ENCODE data around the gene KCTD10. TPM values are rescaled to one million over a fixed set of nuclear protein-coding genes. Genes with fewer than 3 reads are reported as not detected.

The KCTD10 gene
- polyA plus RNA-seq, 2 of the 4 experiments (the other 2 are of a cell fraction), result 43.5 to 50.4 TPM

DNA sequence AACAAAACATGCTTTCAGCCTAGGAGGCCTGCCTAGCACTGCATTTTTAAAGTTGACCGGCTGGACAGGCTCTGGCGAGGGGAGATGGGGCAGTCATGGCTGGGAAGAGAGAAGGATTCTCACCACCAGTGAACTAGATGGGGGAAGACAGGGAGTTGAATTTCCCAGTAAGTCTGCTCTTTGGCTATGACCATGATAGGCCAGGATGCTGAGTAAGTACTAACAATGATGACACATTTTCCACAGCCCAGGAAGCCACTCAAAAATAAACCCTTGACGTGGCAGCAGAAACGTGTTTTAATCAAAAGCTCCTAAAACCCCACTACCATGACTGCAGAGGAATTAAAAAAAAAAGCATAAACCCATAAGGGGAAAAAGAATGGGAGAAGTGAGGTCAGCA is 19.0 kb downstream of the KCTD10 start:
- ChIA-PET POLR2A (no interaction called here), CTCF (interaction anchor here (0.6 to 1.7 kb wide), 4 partner anchors 19 to 1790 kb away, joined by 3 to 4 read pairs (median 4); partner anchors contain the start of genes KCTD10 and UBE3B)
- Histone ChIP-seq H3K27ac (no peak overlapping the region), H3K4me1 (peaks cover 26% of the 10 kb centered on the region), H3K4me2 (no peak overlapping the region), H3K4me3 (no peak overlapping the region), H3K9me3 (no peaks in the 10 kb centered on the region)
- DNase-seq (ENCODE audit: low read depth in 1 of 2, low spot score in 1 of 2), result no peak
- no peak for FAIRE-seq
- ATAC-seq, result no peak
- TF ChIP-seq ZC3H11A (IDR thresholded peaks at IDR 0.05), result no peak
- TF ChIP-seq FOXS1 (CRISPR knock-in tag; IDR thresholded peaks at IDR 0.05), result no peak
- TF ChIP-seq, protein P1, sequence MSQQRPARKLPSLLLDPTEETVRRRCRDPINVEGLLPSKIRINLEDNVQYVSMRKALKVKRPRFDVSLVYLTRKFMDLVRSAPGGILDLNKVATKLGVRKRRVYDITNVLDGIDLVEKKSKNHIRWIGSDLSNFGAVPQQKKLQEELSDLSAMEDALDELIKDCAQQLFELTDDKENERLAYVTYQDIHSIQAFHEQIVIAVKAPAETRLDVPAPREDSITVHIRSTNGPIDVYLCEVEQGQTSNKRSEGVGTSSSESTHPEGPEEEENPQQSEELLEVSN (IDR thresholded peaks at IDR 0.05; ENCODE audit: borderline replicate concordance, low read depth), result no peak
- TF ChIP-seq BHLHE40 (IDR thresholded peaks at IDR 0.05; ENCODE audit: low read depth, low read length), result no peak
- 69% methylated on average over 4 of the region's 4 CpGs for WGBS (ENCODE audit: missing lambda C conversion rate)

DNA sequence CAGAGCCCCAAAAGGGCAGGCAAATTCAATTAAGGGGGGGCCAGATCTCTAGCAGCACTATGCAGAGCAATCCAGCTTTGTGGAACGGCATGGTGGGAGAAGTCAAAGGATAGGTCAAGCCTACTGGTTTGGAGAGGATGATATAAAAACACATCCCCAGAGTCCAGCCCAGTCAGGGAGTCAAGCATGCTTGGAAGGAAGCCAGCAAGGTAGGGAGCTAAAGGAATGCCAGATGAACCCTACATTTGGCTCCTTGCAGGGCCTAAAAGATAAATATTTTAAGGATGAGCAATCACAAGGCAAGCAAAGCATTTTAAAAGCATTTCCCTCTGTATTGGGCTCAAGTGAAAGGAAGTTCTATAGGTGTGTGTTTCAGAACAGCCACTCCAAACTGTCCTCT is 21.4 kb downstream of the KCTD10 start:
- Histone ChIP-seq H3K27ac (no peak overlapping the region), H3K4me3 (no peak overlapping the region), H3K9me3 (no peaks in the 10 kb centered on the region), H3K4me1 (peaks cover 2% of the 10 kb centered on the region; the same call in 1 of the 3 replicates), H3K4me2 (no peak overlapping the region)
- ATAC-seq, result no peak
- TF ChIP-seq, protein P2, sequence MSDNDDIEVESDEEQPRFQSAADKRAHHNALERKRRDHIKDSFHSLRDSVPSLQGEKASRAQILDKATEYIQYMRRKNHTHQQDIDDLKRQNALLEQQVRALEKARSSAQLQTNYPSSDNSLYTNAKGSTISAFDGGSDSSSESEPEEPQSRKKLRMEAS (IDR thresholded peaks at IDR 0.05), result no peak
- no peak for TF ChIP-seq MYC (IDR thresholded peaks at IDR 0.05; ENCODE audit: borderline replicate concordance, low read length)
- no peak for TF ChIP-seq JUNB (IDR thresholded peaks at IDR 0.05)
- no peak for TF ChIP-seq KDM1A (IDR thresholded peaks at IDR 0.05; ENCODE audit: low read depth)
- TF ChIP-seq MAZ (IDR thresholded peaks at IDR 0.05; ENCODE audit: borderline replicate concordance, low read depth, low read length), result no peak
- TF ChIP-seq, protein P3, sequence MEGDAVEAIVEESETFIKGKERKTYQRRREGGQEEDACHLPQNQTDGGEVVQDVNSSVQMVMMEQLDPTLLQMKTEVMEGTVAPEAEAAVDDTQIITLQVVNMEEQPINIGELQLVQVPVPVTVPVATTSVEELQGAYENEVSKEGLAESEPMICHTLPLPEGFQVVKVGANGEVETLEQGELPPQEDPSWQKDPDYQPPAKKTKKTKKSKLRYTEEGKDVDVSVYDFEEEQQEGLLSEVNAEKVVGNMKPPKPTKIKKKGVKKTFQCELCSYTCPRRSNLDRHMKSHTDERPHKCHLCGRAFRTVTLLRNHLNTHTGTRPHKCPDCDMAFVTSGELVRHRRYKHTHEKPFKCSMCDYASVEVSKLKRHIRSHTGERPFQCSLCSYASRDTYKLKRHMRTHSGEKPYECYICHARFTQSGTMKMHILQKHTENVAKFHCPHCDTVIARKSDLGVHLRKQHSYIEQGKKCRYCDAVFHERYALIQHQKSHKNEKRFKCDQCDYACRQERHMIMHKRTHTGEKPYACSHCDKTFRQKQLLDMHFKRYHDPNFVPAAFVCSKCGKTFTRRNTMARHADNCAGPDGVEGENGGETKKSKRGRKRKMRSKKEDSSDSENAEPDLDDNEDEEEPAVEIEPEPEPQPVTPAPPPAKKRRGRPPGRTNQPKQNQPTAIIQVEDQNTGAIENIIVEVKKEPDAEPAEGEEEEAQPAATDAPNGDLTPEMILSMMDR (IDR thresholded peaks at IDR 0.05), result no peak
- TF ChIP-seq HOXB13 (CRISPR knock-in tag; IDR thresholded peaks at IDR 0.05; ENCODE audit: low read depth), result no peak
- TF ChIP-seq HEYL (CRISPR knock-in tag; IDR thresholded peaks at IDR 0.05), result no peak
- TF ChIP-seq RARB (CRISPR knock-in tag; IDR thresholded peaks at IDR 0.05), result no peak
- no peak for TF ChIP-seq EHMT2 (IDR thresholded peaks at IDR 0.05; ENCODE audit: low read depth)
- TF ChIP-seq, protein P4, sequence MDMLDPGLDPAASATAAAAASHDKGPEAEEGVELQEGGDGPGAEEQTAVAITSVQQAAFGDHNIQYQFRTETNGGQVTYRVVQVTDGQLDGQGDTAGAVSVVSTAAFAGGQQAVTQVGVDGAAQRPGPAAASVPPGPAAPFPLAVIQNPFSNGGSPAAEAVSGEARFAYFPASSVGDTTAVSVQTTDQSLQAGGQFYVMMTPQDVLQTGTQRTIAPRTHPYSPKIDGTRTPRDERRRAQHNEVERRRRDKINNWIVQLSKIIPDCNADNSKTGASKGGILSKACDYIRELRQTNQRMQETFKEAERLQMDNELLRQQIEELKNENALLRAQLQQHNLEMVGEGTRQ (IDR thresholded peaks at IDR 0.05), result no peak
- no peak for TF ChIP-seq CHD4 (IDR thresholded peaks at IDR 0.05; ENCODE audit: borderline replicate concordance)
- TF ChIP-seq, protein P5, sequence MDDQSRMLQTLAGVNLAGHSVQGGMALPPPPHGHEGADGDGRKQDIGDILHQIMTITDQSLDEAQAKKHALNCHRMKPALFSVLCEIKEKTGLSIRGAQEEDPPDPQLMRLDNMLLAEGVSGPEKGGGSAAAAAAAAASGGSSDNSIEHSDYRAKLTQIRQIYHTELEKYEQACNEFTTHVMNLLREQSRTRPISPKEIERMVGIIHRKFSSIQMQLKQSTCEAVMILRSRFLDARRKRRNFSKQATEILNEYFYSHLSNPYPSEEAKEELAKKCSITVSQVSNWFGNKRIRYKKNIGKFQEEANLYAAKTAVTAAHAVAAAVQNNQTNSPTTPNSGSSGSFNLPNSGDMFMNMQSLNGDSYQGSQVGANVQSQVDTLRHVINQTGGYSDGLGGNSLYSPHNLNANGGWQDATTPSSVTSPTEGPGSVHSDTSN (IDR thresholded peaks at IDR 0.05), result no peak
- no peak for TF ChIP-seq CBX2 (IDR thresholded peaks at IDR 0.05; ENCODE audit: borderline replicate concordance, low read depth)
- no peak for TF ChIP-seq ZFP36 (IDR thresholded peaks at IDR 0.05; ENCODE audit: borderline replicate concordance, partially characterized antibody)
- TF ChIP-seq NPAS2 (CRISPR knock-in tag; IDR thresholded peaks at IDR 0.05; ENCODE audit: borderline replicate concordance), result no peak
- TF ChIP-seq, protein P1 (IDR thresholded peaks at IDR 0.05; ENCODE audit: borderline replicate concordance, low read depth), result no peak
- TF ChIP-seq POLR2A (IDR thresholded peaks at IDR 0.05; ENCODE audit: low read length), result no peak
- TF ChIP-seq, protein P6, sequence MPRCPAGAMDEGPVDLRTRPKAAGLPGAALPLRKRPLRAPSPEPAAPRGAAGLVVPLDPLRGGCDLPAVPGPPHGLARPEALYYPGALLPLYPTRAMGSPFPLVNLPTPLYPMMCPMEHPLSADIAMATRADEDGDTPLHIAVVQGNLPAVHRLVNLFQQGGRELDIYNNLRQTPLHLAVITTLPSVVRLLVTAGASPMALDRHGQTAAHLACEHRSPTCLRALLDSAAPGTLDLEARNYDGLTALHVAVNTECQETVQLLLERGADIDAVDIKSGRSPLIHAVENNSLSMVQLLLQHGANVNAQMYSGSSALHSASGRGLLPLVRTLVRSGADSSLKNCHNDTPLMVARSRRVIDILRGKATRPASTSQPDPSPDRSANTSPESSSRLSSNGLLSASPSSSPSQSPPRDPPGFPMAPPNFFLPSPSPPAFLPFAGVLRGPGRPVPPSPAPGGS (IDR thresholded peaks at IDR 0.05), result no peak
- TF ChIP-seq CHD2 (IDR thresholded peaks at IDR 0.05; ENCODE audit: low read length, partially characterized antibody), result no peak
- CTCF ChIA-PET, result interaction anchor here (1.0 kb wide), 1 partner anchor 191 kb away, joined by 3 read pairs; no protein-coding TSS in a partner anchor
- POLR2A ChIA-PET, result no interaction called here
- DNase-seq (ENCODE audit: low read depth in 1 of 2, low spot score in 1 of 2), result no peak
- WGBS (ENCODE audit: missing lambda C conversion rate), result 92% methylated on average over 1 of the region's 1 CpG
- no peak for FAIRE-seq

Data from A549 (cell line).